Esophagus squamous epithelium (tissue), 5 donors: ENCODE data around the gene HNRNPA1L2. TPM values are rescaled to one million over a fixed set of nuclear protein-coding genes. Genes with fewer than 3 reads are reported as not detected.

ENCODE experiments used
- DNase-seq: peaks from one replicate; lab custom pipeline; 2025; lab: John Stamatoyannopoulos, UW
- H3K27ac ChIP-seq, 4 donors: fragments of 200-600 bp; sonication (generic); one replicate each; pipeline ENCODE4 v1.5.1; 2016 to 2019; ENCODE audit warnings: mild to moderate bottlenecking in 1 of 4
- H3K27me3 ChIP-seq, 4 donors: fragments of 200-600 bp; sonication (generic); 1 replicate in 3 of 4; 2 replicates in 1 of 4; pipeline versions ENCODE4 v1.5.1 to v1.6.0; 2017 to 2021; ENCODE audit warnings: antibody characterized with exemption in 1 of 4
- H3K36me3 ChIP-seq, 3 donors: fragments of 200-600 bp; sonication (generic); one replicate each; pipeline ENCODE4 v1.5.1; 2016 to 2019
- H3K4me1 ChIP-seq, 3 donors: fragments of 200-600 bp; sonication (generic); one replicate each; pipeline ENCODE4 v1.5.1; 2017 to 2019
- H3K4me3 ChIP-seq, 4 donors: fragments of 200-600 bp; sonication (generic); 1 replicate in 3 of 4; 2 replicates in 1 of 4; pipeline ENCODE4 v1.5.1; 2016 to 2019; ENCODE audit warnings: mild to moderate bottlenecking in 2 of 4, moderate library complexity in 1 of 4
- H3K9me3 ChIP-seq, 3 donors: fragments of 200-600 bp; sonication (generic); one replicate each; pipeline ENCODE4 v1.5.1; 2016 to 2019
- POLR2A ChIP-seq, 4 donors: fragments of 450-650 bp; IDR thresholded peaks; one replicate each; pipeline ENCODE4 v1.6.1; 2017; ENCODE audit warnings: antibody characterized with exemption in 4 of 4, mild to moderate bottlenecking in 4 of 4, moderate library complexity in 3 of 4
- WGBS, 2 donors: methylation state at CpG; one replicate each; pipeline ENCODE4 v1.1.5; 2018; 5-methylcytosine and 5-hydroxymethylcytosine counted together
- intact Hi-C: fragments of 100-400 bp; cut with DNase I; formaldehyde crosslinking; loops from one replicate; pipeline ENCODE4 v1.15.0; 2022
- total RNA-seq, 4 donors: library from RNA; depleted of rRNA; stranded (reverse); fragments of >200 nt; gene quantifications; one replicate each; pipeline ENCODE4 v1.1.0, GENCODE V29; 2016
- TF ChIP-seq, protein P1 (sequence below), 6 experiments: fragments of 450-650 bp in 4 of 6; fragments of 200-600 bp in 2 of 6; sonication (generic) in 2 of 6; IDR thresholded peaks; one replicate each; pipeline ENCODE4 v1.5.1; 2016 to 2019; ENCODE audit warnings: antibody characterized with exemption in 6 of 6, mild to moderate bottlenecking in 4 of 6, moderate library complexity in 4 of 6
- donor health status: DM: yes; HTN: yes; CAD: no.

The HNRNPA1L2 gene
- total RNA-seq, 4 donors from 2014 or later: 1.9 to 6.9 (median 2.3) TPM

DNA sequence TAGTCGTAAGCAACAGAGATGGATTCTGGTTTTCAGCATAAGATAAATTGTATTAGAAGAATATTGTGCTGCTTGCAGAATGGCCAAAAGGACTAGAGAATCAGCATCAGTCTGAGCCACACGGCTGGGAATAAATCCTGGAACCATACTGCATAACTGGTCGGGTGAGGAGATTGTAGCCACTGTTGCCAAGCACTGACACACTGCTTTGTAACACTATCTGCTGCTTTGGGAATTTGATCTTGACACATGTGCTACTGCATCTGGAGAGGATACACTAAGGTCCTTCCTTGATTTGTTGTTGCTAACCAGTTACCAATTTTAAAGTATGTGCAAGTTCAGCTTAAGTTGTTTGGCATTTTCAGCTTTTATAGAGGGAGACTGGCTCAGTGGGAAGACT, 1.9 kb downstream of the HNRNPA1L2 start:
- no peak for DNase-seq
- peak overlapping the region; percentile 9 to 69 (median 46) for H3K27ac ChIP-seq
- H3K9me3 ChIP-seq: no peaks in the 10 kb centered on the region
- H3K36me3 ChIP-seq: peaks cover 0 to 41% (median 5%) of the 10 kb centered on the region in 3 donors
- intact Hi-C loops: no loop called here
- TF ChIP-seq, protein P1, sequence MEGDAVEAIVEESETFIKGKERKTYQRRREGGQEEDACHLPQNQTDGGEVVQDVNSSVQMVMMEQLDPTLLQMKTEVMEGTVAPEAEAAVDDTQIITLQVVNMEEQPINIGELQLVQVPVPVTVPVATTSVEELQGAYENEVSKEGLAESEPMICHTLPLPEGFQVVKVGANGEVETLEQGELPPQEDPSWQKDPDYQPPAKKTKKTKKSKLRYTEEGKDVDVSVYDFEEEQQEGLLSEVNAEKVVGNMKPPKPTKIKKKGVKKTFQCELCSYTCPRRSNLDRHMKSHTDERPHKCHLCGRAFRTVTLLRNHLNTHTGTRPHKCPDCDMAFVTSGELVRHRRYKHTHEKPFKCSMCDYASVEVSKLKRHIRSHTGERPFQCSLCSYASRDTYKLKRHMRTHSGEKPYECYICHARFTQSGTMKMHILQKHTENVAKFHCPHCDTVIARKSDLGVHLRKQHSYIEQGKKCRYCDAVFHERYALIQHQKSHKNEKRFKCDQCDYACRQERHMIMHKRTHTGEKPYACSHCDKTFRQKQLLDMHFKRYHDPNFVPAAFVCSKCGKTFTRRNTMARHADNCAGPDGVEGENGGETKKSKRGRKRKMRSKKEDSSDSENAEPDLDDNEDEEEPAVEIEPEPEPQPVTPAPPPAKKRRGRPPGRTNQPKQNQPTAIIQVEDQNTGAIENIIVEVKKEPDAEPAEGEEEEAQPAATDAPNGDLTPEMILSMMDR (IDR thresholded peaks at IDR 0.05): no peak
- no peak for TF ChIP-seq POLR2A (IDR thresholded peaks at IDR 0.05)
- H3K27me3 ChIP-seq: no peaks in the 10 kb centered on the region
- 49 to 55% methylated on average over 3 of the region's 3 CpGs for WGBS, 2 donors
- peaks cover 0 to 38% (median 0%) of the 10 kb centered on the region in 3 donors for H3K4me1 ChIP-seq
- no peak overlapping the region for H3K4me3 ChIP-seq

DNA sequence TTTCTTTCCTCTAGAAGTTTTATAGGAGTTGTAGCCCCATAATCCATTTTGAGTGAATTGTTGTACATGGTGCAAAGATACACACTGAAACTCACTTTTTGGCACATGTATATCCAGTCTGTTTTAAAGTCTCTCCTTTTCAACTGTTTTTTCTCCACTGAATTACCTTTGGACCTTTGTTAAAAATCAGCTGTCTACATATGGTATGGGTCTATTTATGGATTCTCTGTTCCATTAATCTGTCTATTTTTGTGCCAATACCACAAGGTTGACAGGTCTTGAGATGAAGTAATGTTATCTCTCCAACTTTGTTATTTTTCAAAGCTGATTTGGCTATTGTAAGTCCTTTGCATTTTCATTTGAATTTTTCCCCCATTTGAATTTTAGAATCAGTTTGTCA, 4.7 kb downstream of the HNRNPA1L2 start:
- TF ChIP-seq, protein P1 (IDR thresholded peaks at IDR 0.05): no peak
- no peak for TF ChIP-seq POLR2A (IDR thresholded peaks at IDR 0.05)
- peaks cover 8 to 51% (median 12%) of the 10 kb centered on the region in 3 donors for H3K4me1 ChIP-seq
- no peak overlapping the region for H3K4me3 ChIP-seq
- peak overlapping the region in 1 of 4 donors; percentile 50 for H3K27ac ChIP-seq
- DNase-seq: no peak
- H3K36me3 ChIP-seq: peaks cover 0 to 27% (median 3%) of the 10 kb centered on the region in 3 donors
- intact Hi-C loops: no loop called here
- no peaks in the 10 kb centered on the region for H3K9me3 ChIP-seq
- no peaks in the 10 kb centered on the region for H3K27me3 ChIP-seq

- 72 to 77% methylated on average over 5 of the region's 6 CpGs for WGBS, 2 donors
- H3K27ac ChIP-seq: peak overlapping the region in 1 of 4 donors; percentile 32
- H3K4me3 ChIP-seq: peak overlapping the region in 3 of 4 donors; percentile 79 to 89 (median 89)
- H3K27me3 ChIP-seq: no peaks in the 10 kb centered on the region
- TF ChIP-seq, protein P1 (IDR thresholded peaks at IDR 0.05): no peak
- no peak for TF ChIP-seq POLR2A (IDR thresholded peaks at IDR 0.05)
- H3K4me1 ChIP-seq: peaks cover 8 to 52% (median 28%) of the 10 kb centered on the region in 3 donors
- H3K9me3 ChIP-seq: no peaks in the 10 kb centered on the region
- peaks cover 0 to 16% (median 3%) of the 10 kb centered on the region in 3 donors for H3K36me3 ChIP-seq
- DNase-seq: no peak
- intact Hi-C loops: no loop called here
Observed at GRCh38 chr13:52650731-52651130, 8.5 kb downstream of the HNRNPA1L2 start.

DNA sequence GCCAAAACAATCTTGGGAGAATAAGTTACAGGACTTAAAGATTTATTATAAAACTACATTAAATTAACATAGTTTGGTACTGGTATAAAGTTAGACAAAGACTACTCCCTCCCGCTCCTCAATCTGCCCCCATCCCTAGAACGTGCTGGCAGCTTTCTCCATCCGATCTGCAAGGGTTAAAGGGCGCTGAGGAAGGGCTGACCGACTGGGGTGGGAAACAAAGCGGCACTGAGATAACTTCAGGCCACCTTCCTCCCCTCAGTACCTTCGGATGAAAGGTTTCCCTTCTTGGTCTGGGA, 9.6 kb downstream of the HNRNPA1L2 start:
- peaks cover 8 to 50% (median 33%) of the 10 kb centered on the region in 3 donors for H3K4me1 ChIP-seq
- no peaks in the 10 kb centered on the region for H3K27me3 ChIP-seq
- 0% methylated on average over 6 to 7 of the region's 7 CpGs for WGBS, 2 donors
- intact Hi-C loops: no loop called here
- TF ChIP-seq, protein P1 (IDR thresholded peaks at IDR 0.05): no peak
- no peak for TF ChIP-seq POLR2A (IDR thresholded peaks at IDR 0.05)
- DNase-seq: no peak
- peak overlapping the region; percentile 95 to 98 (median 96) for H3K27ac ChIP-seq
- H3K9me3 ChIP-seq: no peaks in the 10 kb centered on the region
- peaks cover 0 to 16% (median 3%) of the 10 kb centered on the region in 3 donors for H3K36me3 ChIP-seq
- peak overlapping the region; percentile 79 to 89 (median 85) for H3K4me3 ChIP-seq

DNA sequence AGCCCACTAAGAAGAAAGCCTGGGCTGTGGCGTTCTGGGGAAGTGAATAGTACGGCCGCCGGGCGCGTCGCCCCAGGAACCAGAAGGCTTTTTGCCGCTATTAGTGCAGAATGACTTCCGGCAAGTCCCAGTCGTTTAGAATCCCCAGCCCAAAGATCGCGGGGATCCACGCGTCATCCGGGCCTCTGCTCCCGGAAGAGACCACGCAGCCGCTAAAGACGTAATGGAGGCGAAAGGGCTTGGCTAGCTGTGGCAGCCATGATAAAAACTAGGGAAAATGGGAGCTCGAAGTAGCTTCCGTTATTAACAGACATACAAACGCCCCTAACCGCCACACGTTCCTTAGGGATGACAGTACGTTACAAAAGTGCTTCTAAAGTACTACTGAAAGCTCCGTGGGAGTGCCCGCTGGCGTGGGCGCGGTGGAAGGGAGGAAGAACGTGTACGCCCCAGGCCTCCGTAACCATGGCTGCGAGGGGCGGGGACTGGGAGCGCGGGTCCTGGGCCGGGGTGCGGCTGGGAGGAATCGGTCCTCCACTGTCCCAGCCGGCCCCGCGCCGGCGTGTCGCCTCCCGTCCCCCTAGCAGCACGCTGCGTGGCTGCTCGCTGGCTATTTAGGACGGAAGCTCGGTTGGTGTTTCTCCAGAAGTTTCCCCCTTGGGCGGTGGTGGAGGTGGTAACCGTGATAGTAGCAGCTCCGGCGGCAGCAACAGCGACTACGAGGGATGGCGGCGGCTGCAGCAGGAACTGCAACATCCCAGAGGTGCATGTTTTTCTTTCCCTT, 10.2 kb downstream of the HNRNPA1L2 start, which contains the start of gene SUGT1:
TSS of gene SUGT1 (plus strand) at position 641 of the 784 bp plus-strand sequence. CDS start at position 726, 85 bp downstream.
- peak; percentile 86 for DNase-seq
- peaks cover 8 to 52% (median 33%) of the 10 kb centered on the region in 3 donors for H3K4me1 ChIP-seq
- 0 to 1% methylated on average over 28 to 30 of the region's 61 CpGs for WGBS, 2 donors
- TF ChIP-seq, protein P1 (IDR thresholded peaks at IDR 0.05): peak in 5 of 6 experiments; percentile 49 to 77 (median 71)
- peak in 3 of 4 donors; percentile 55 to 86 (median 75) for TF ChIP-seq POLR2A (IDR thresholded peaks at IDR 0.05)
- H3K36me3 ChIP-seq: peaks cover 0 to 16% (median 3%) of the 10 kb centered on the region in 3 donors
- intact Hi-C loops: no loop called here
- peak within 1 kb of the TSS; percentile 79 to 89 (median 85) for H3K4me3 ChIP-seq
- H3K27ac ChIP-seq: peak within 1 kb of the TSS; percentile 95 to 98 (median 96)
- H3K9me3 ChIP-seq: no peaks in the 10 kb centered on the region
- H3K27me3 ChIP-seq: no peaks in the 10 kb centered on the region
